T47D (cell line): ENCODE results near the gene MCC.

Experiments
- DNase-seq, 2 experiments: peaks; one replicate each; pipeline versions ENCODE4 v3.0.0 to v3.0.0-alpha.2; 2011 to 2012; ENCODE audit warnings: low read depth in 1 of 2, low spot score in 1 of 2
- JUND ChIP-seq: IDR thresholded peaks from 2 replicates; pipeline ENCODE4 v1.6.1; 2012; ENCODE audit warnings: low read depth
- in situ Hi-C: cut with HindIII; loops from 2 replicates; pipeline ENCODE4 v1.10.0; 2016; ENCODE audit warnings: low sequenced_read_pairs, low pct_unique_long_range_greater_than_20kb

The MCC gene

DNA sequence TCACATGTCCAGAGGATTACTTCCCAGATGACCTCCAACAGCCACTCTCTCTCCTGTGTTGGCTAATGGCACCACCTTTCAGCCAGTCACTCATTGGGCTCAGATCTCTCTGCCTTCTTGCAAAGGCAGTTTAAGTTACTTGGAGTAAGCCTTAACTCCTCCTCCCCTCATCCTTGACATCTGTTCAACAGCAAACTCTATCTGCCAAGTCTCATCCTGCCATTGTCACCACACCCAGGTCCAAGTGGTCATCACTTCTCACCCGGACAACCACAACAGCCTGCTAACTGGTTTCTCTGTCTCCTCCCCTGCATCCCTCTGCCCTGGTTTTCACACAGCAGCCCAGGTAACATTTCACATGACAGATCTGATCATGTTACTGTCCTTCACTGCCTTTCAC is 453.2 kb downstream of the MCC start:
- no peak for TF ChIP-seq JUND

DNA sequence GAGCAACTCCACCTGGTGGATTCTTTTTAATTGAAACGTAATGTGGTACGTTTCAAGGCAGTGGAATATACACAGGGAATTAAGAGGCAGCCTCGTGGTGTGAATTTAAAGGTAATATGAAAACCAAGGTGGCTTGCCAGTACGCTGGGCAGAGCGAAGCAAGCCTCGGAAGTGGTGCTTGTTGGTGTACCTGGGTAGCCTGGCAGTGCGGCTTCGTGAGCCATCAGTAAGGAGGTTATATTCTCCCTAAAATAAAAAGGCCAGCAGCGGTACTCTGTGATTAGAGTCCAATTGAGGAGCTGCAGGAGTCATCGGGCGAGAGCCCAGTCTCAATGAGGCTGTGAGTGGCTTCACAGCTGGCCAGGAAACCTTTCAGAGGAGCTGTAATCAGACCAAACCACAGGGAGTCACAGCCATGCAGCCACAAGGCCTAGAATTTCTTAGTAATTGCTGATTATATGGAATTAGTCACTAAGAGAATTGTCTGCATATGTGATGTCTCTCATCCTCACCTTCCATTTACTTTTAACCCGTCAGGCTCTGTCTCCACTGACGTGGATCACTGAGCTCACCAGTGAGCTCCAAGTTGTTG is 454.0 kb downstream of the MCC start:
- in situ Hi-C loops: no loop called here
- DNase-seq: no peak
- no peak for TF ChIP-seq JUND

More for the DNA sequence above, 453.2 kb downstream of the MCC start:
- DNase-seq: no peak
- in situ Hi-C loops: no loop called here

DNA sequence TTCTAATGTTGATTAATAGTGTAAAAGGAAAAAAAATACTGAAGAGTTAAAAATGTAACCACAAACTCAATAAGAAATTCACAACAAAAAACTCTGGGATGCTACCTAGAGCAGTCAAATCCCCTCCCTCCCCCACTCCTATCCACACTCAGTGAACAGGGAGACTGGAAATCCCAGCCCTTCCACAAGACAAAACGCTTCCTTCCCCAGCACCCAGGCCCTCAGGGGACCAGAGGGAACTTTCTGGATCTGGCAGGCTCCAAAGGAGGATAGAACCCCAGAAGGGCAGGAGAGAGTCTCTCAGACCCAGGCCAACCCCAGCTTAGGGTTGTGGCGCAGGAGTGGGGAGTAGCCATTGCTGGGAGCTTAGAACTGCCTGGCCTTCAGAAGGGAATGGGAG is 456.7 kb downstream of the MCC start:
- no peak for TF ChIP-seq JUND
- in situ Hi-C loops: no loop called here
- no peak for DNase-seq

DNA sequence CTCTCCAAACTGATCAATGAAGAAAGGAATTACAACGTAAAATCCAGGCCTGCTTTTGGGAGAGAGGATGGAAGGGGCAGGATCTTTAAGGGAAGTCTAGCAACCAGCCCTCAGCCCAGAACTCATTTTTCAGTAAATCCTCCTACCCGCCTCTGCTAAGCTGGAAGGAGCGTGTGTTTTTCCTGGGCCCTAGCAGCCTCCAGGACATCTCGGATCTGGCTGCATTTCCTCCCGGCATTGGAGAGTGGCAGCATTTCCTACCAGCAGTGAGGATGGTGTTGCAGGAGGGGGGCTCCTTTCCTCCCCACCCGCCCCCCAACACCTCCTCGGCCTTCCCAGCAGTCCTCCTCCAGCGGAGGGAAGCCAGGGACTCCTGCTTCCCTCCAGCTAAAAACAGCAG is 457.1 kb downstream of the MCC start:
- in situ Hi-C loops: no loop called here
- no peak for TF ChIP-seq JUND
- no peak for DNase-seq

GRCh38 chr5:113029614-113030013 is 458.6 kb downstream of the MCC start:
- DNase-seq: no peak
- in situ Hi-C loops: no loop called here
- TF ChIP-seq JUND: no peak

GRCh38 chr5:113027431-113027830 is 460.8 kb downstream of the MCC start:
- in situ Hi-C loops: no loop called here
- no peak for DNase-seq
- no peak for TF ChIP-seq JUND

DNA sequence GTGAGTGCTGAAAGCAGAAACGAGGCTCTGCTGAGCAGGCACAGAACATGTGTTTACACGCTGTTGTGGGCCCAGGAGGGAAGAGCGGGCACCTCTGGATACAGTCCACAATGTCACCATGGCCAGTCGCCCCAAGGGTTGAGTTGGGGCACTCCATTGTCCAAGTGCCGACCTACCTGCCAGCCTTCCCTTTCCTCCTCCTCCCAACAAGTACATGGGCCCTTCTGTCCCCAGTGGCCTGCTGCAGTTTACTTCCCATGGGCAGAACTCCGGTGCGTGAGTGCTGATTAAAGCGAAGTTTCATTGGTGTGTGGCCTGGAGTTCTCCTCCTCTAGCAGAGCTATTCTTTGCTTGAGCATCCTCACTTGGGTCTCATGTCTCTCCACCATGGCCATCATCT is 461.2 kb downstream of the MCC start:
- TF ChIP-seq JUND: no peak
- in situ Hi-C loops: no loop called here
- DNase-seq: no peak

DNA sequence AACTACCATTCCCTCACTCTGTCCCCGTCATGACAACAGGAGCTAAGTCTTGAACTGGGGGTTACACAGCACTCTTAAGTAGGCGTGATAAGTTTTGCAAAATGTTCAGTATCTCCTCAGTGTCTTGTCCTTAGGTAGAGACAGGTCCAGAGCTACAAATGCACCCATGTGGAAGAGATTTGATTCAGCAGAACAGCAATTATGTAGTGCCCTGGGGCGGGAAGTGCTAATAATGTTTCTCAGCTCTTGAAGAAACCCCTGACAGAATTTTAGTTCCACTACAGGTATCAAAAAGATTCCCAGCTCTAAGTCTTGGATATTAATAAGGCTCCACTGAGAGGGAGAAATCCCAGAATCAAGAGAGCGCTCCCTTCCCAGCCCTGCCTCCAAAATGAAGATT is 462.0 kb downstream of the MCC start:
- in situ Hi-C loops: no loop called here
- no peak for TF ChIP-seq JUND
- DNase-seq: no peak

- in situ Hi-C loops: no loop called here
- DNase-seq: no peak
- TF ChIP-seq JUND: no peak
Observed at GRCh38 chr5:113025596-113025995, 462.7 kb downstream of the MCC start.

- TF ChIP-seq JUND: no peak
- no peak for DNase-seq
- in situ Hi-C loops: no loop called here
Observed at GRCh38 chr5:113024076-113024697, 464.1 kb downstream of the MCC start.

GRCh38 chr5:113022661-113023060 is 465.6 kb downstream of the MCC start:
- in situ Hi-C loops: no loop called here
- DNase-seq: no peak
- no peak for TF ChIP-seq JUND

DNA sequence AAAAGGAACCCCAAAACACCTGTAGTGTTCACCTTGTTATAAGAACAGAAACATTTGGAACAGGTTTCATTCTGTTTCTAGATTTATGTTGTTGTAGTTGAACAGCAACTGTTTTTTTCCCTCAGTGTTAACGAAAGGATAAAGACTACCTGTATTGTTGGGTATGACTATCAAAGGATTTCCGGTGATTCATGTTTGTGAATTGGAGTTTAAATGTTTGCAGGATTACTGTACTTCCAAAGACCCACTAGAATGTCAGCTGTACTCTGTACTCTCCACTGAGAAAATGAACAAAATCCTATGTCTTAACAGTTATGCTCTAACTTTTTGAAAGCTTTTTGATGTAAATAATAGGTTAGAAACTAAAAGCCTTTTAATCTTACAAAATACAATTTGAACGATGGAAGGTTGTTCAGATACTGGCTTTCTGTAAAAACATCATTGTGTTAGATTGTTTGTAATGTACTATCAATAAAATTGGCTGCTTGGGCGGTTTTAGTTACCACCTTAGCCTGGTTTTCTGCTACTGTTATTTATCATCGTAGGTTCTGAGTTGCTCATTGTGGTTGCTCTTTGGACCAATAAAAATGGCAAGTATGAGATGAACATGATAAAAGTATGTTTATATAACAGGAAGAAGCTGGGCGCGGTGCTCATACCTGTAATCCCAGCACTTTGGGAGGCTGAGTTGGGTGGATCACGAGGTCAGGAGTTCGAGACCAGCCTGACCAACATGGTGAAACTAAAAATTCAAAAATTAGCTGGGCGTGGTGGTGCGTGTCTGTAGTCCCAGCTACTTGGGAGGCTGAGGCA is 467.6 kb downstream of the MCC start:
- no peak for DNase-seq
- in situ Hi-C loops: no loop called here
- TF ChIP-seq JUND: no peak

DNA sequence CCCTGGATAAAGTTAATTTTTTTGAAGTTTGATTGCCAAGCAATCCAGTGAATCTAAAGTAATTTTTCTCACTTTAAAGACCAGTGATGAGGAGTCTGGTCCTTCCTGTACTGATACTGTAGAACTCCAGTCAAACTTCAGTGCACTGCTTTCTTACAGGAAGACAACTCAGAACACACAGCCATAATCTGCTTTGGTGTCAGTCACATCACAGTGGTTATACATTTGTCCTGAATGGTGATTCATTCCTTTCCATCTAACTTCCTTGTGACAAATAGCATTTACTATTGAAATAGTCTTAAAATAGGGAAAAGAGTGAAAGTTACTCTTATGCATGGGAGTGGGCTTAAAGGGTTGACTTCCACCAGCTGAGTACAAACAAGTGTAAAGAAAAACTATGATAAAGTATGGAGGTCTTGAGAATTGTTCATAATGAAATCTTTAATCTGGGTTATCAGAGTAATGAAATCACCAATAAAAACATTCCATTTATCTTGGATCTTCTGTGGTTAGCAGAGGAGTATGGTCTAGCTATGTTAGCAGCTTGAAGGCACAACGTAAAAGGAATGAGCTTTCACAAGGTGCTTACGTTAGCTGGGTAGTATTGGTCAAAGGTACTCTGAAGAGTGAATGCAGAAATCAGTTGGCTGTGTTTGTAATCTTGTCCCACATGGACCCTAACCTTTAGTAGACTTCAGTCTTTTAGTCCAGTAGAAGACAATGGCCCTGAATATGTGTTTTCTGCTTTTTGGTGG is 470.2 kb downstream of the MCC start:
- in situ Hi-C loops: no loop called here
- TF ChIP-seq JUND: no peak
- no peak for DNase-seq
